ENCODE results near the gene ATP7B. TPM values are rescaled to one million over a fixed set of nuclear protein-coding genes. Genes with fewer than 3 reads are reported as not detected.

ATP7B gene
- total RNA-seq, 1 experiment from 2014 or later = 6.9 TPM

GRCh38 chr13:51894239-51894638 lies 117.0 kb downstream of the ATP7B start:
- no peak for DNase-seq (ENCODE audit: low spot score)

- DNase-seq (ENCODE audit: low spot score) = no peak
Observed at GRCh38 chr13:51892657-51893056, 118.6 kb downstream of the ATP7B start.

DNA sequence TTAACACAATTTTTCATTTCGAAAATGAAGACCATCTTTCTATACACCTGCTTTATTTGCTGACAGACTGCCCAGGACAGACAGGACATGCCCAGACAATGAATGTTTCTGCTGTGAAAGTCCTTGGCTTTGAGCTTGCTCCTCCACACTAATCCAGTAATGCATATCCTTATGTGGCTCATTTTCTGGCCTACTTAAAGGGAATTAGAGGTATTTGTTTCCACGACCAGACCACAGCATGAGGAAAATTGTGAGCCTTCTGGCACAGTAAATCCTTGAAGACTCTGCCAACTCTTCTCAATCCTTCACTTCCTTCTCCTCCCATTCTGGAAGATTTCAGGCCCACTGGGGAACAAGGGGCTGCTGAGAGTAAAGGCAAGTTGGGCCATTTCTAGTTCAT lies 123.8 kb downstream of the ATP7B start:
- DNase-seq (ENCODE audit: low spot score) = no peak

GRCh38 chr13:51885651-51886050 lies 125.6 kb downstream of the ATP7B start:
- no peak for DNase-seq (ENCODE audit: low spot score)

GRCh38 chr13:51883226-51883600 lies 128.0 kb downstream of the ATP7B start:
- DNase-seq (ENCODE audit: low spot score) = no peak

Other genes with a start within 250 kb of the ATP7B start
- gene DHRS12, start 207.3 kb downstream of the ATP7B start, total RNA-seq (2014; rRNA removed; shearing (Covaris generic)) = 8.0 and 9.8 TPM in 2 replicates
- not detected in 2 replicates for gene TMEM272, start 166.3 kb downstream of the ATP7B start, total RNA-seq (2014; rRNA removed; shearing (Covaris generic))
- gene CCDC70, start 149.5 kb downstream of the ATP7B start, total RNA-seq (2014; rRNA removed; shearing (Covaris generic)) = not detected in 2 replicates
- gene ALG11, start 948 bp upstream of the ATP7B start, total RNA-seq (2014; rRNA removed; shearing (Covaris generic)) = 11.6 and 14.8 TPM in 2 replicates
- gene UTP14C, start 13.2 kb upstream of the ATP7B start, total RNA-seq (2014; rRNA removed; shearing (Covaris generic)) = 5.5 and 6.5 TPM in 2 replicates
- 0.05 TPM in 1 of 2 replicates, not detected in the other for gene NEK5, start 117.6 kb upstream of the ATP7B start, total RNA-seq (2014; rRNA removed; shearing (Covaris generic))
- 12.1 and 16.9 TPM in 2 replicates for gene NEK3, start 148.1 kb upstream of the ATP7B start, total RNA-seq (2014; rRNA removed; shearing (Covaris generic))

Data from HT-29 (cell line).